Natural killer cell (primary cell): ENCODE measurements around the gene SMARCAL1. TPM values are rescaled to one million over a fixed set of nuclear protein-coding genes. Genes with fewer than 3 reads are reported as not detected.

Experiments used
- ATAC-seq, 3 donors: fragments of 150-1000 bp in 2 of 3; fragments of 200-7000 bp in 1 of 3; cut with Tn5 transposase; 1 replicate in 1 of 3; 2 replicates in 2 of 3; pipeline ENCODE4 v1.10.0; 2021; ENCODE audit warnings: mild to moderate bottlenecking in 2 of 3, moderate library complexity in 2 of 3
- DNase-seq, 2 donors: peaks; one replicate each; pipeline versions ENCODE4 v3.0.0 to v3.0.0-alpha.2; 2013 to 2021; ENCODE audit warnings: mixed read lengths in 1 of 2
- H3K27ac ChIP-seq: one replicate; pipeline ENCODE4 v1.5.1; 2013; ENCODE audit warnings: mild to moderate bottlenecking, low read length
- H3K27me3 ChIP-seq: one replicate; pipeline ENCODE4 v1.6.1; 2013; ENCODE audit warnings: low read length; ENCODE audit not compliant: control insufficient read depth, insufficient read depth
- H3K36me3 ChIP-seq: one replicate; pipeline ENCODE4 v1.6.1; 2013; ENCODE audit warnings: low read length; ENCODE audit not compliant: control insufficient read depth, insufficient read depth
- H3K4me1 ChIP-seq: one replicate; pipeline ENCODE4 v1.6.1; 2013; ENCODE audit warnings: low read length; ENCODE audit not compliant: control insufficient read depth, insufficient read depth
- H3K4me3 ChIP-seq: one replicate; pipeline ENCODE4 v1.5.1; 2013; ENCODE audit warnings: low read length
- H3K9me3 ChIP-seq: one replicate; pipeline ENCODE4 v1.6.1; 2013; ENCODE audit warnings: low read length; ENCODE audit not compliant: control insufficient read depth, insufficient read depth
- H3K27ac Mint-ChIP-seq, 2 donors: one replicate each; pipeline ENCODE4 v1.8.0; 2022; ENCODE audit warnings: mild to moderate bottlenecking in 2 of 2, mixed read lengths in 2 of 2, moderate library complexity in 1 of 2
- H3K27me3 Mint-ChIP-seq, 2 donors: one replicate each; pipeline ENCODE4 v1.8.0; 2022; ENCODE audit warnings: low read depth in 2 of 2, mixed read lengths in 2 of 2
- H3K36me3 Mint-ChIP-seq: one replicate; pipeline ENCODE4 v1.8.0; 2022; ENCODE audit warnings: mixed read lengths
- H3K4me1 Mint-ChIP-seq, 2 donors: one replicate each; pipeline ENCODE4 v1.8.0; 2022; ENCODE audit warnings: mixed read lengths in 2 of 2
- H3K4me3 Mint-ChIP-seq: one replicate; pipeline ENCODE4 v1.8.0; 2022; ENCODE audit warnings: mild to moderate bottlenecking, moderate library complexity, mixed read lengths
- H3K9me3 Mint-ChIP-seq, 2 donors: one replicate each; pipeline ENCODE4 v1.8.0; 2022; ENCODE audit warnings: mixed read lengths in 2 of 2
- CTCF ChIP-seq: fragments of 200-600 bp; IDR thresholded peaks from one replicate; pipeline ENCODE4 v1.8.0; 2022; ENCODE audit warnings: antibody characterized with exemption
- WGBS: methylation state at CpG from one replicate; pipeline ENCODE4 v1.1.7; 2013; ENCODE audit warnings: missing lambda C conversion rate; ENCODE audit not compliant: insufficient coverage; 5-methylcytosine and 5-hydroxymethylcytosine counted together
- intact Hi-C: fragments of 100-400 bp; cut with micrococcal nuclease; formaldehyde crosslinking; loops from one replicate; pipeline ENCODE4 v1.14.2; 2022
- total RNA-seq, 4 donors: library from RNA; stranded (reverse); fragments of 120-200 nt in 1 of 4; gene quantifications; one replicate each; pipeline versions ENCODE4 v1.2.3 to v1.2.4, GENCODE V29; 2013 to 2022

The SMARCAL1 gene
- total RNA-seq, 3 donors from 2014 or later (not counting 1 experiment from before 2014, with no cell fraction given), result 18.7 to 25.6 (median 22.8) TPM

- WGBS, result 91% methylated on average over 2 of the region's 2 CpGs
- Histone ChIP-seq H3K36me3 (no peaks in the 10 kb centered on the region), H3K9me3 (no peaks in the 10 kb centered on the region), H3K4me3 (no peak overlapping the region), H3K4me1 (peaks cover 8% of the 10 kb centered on the region), H3K27me3 (peaks cover 17% of the 10 kb centered on the region), H3K27ac (no peak overlapping the region)
- TF ChIP-seq CTCF, result no peak
- no peak for ATAC-seq
- H3K27me3 Mint-ChIP-seq, result peaks cover 26 to 47% of the 10 kb centered on the region in 2 donors
- H3K9me3 Mint-ChIP-seq, result no peaks in the 10 kb centered on the region
- intact Hi-C loops, result no loop called here
- no peak overlapping the region for H3K27ac Mint-ChIP-seq
- H3K4me3 Mint-ChIP-seq, result no peak overlapping the region
- DNase-seq, result no peak
- no peaks in the 10 kb centered on the region for H3K36me3 Mint-ChIP-seq
- H3K4me1 Mint-ChIP-seq, result peaks cover 14 to 20% of the 10 kb centered on the region in 2 donors
Observed at GRCh38 chr2:216365518-216365917, 46.8 kb upstream of the SMARCAL1 start.

GRCh38 chr2:216366777-216367471, 45.4 kb upstream of the SMARCAL1 start:
- Histone ChIP-seq H3K27ac (no peak overlapping the region), H3K4me1 (peaks cover 10% of the 10 kb centered on the region), H3K36me3 (no peaks in the 10 kb centered on the region), H3K9me3 (no peaks in the 10 kb centered on the region), H3K4me3 (no peak overlapping the region), H3K27me3 (peaks cover 24% of the 10 kb centered on the region)
- Mint-ChIP-seq H3K9me3 (no peaks in the 10 kb centered on the region), H3K4me1 (peaks cover 8 to 14% of the 10 kb centered on the region in 2 donors), H3K27me3 (peaks cover 28 to 54% of the 10 kb centered on the region in 2 donors), H3K4me3 (no peak overlapping the region), H3K27ac (no peak overlapping the region), H3K36me3 (no peaks in the 10 kb centered on the region)
- WGBS, result 61% methylated on average over 5 of the region's 5 CpGs
- ATAC-seq (no peak), DNase-seq (no peak)
- no peak for TF ChIP-seq CTCF
- intact Hi-C loops, result no loop called here

GRCh38 chr2:216369821-216370220, 42.5 kb upstream of the SMARCAL1 start:
- no peak overlapping the region for H3K27ac ChIP-seq
- peaks cover 3% of the 10 kb centered on the region for H3K9me3 ChIP-seq
- ATAC-seq, result no peak
- peaks cover 16% of the 10 kb centered on the region for H3K4me1 ChIP-seq
- Mint-ChIP-seq H3K4me1 (peaks cover 8 to 26% of the 10 kb centered on the region in 2 donors), H3K27me3 (peaks cover 49 to 79% of the 10 kb centered on the region in 2 donors), H3K9me3 (no peaks in the 10 kb centered on the region), H3K4me3 (no peak overlapping the region), H3K36me3 (no peaks in the 10 kb centered on the region), H3K27ac (no peak overlapping the region)
- WGBS, result 70% methylated on average over 18 of the region's 18 CpGs
- intact Hi-C loops, result no loop called here
- no peak overlapping the region for H3K4me3 ChIP-seq
- DNase-seq, result no peak
- TF ChIP-seq CTCF, result no peak
- no peaks in the 10 kb centered on the region for H3K36me3 ChIP-seq
- peaks cover 33% of the 10 kb centered on the region for H3K27me3 ChIP-seq
